ENCODE results near the gene STH. TPM values are rescaled to one million over a fixed set of nuclear protein-coding genes. Genes with fewer than 3 reads are reported as not detected.

STH gene
- total RNA-seq, 3 donors from 2014 or later, result not detected

GRCh38 chr17:45992904-45993303 is 6.1 kb upstream of the STH start:
- intact Hi-C loops (cut with DNase I, micrococcal nuclease), result loop anchor here in 1 of 2 donors (10.0 kb wide), 1 partner anchor 292 kb away; no protein-coding TSS in a partner anchor
- ATAC-seq (no peak), DNase-seq (no peak)
- no peak overlapping the region for H3K4me3 ChIP-seq
- no peaks in the 10 kb centered on the region for H3K4me1 ChIP-seq (ENCODE audit: low read depth)
- H3K9me3 ChIP-seq, result no peaks in the 10 kb centered on the region
- TF ChIP-seq CTCF (IDR thresholded peaks at IDR 0.05), result no peak
- H3K36me3 ChIP-seq (ENCODE audit: low read depth), result no peaks in the 10 kb centered on the region

GRCh38 chr17:45993962-45994627 is 5.0 kb upstream of the STH start:
- intact Hi-C loops (cut with DNase I, micrococcal nuclease), result loop anchor here in 1 of 2 donors (10.0 kb wide), 1 partner anchor 291 kb away; no protein-coding TSS in a partner anchor
- Histone ChIP-seq H3K4me1 (ENCODE audit: low read depth) (no peaks in the 10 kb centered on the region), H3K4me3 (no peak overlapping the region), H3K36me3 (ENCODE audit: low read depth) (no peaks in the 10 kb centered on the region), H3K9me3 (no peaks in the 10 kb centered on the region)
- no peak for ATAC-seq
- no peak for DNase-seq
- TF ChIP-seq CTCF (IDR thresholded peaks at IDR 0.05), result no peak

GRCh38 chr17:45994987-45995386 is 4.1 kb upstream of the STH start:
- Histone ChIP-seq H3K9me3 (no peaks in the 10 kb centered on the region), H3K4me3 (no peak overlapping the region), H3K36me3 (ENCODE audit: low read depth) (no peaks in the 10 kb centered on the region), H3K4me1 (ENCODE audit: low read depth) (no peaks in the 10 kb centered on the region)
- no peak for ATAC-seq
- no peak for TF ChIP-seq CTCF (IDR thresholded peaks at IDR 0.05)
- no peak for DNase-seq
- intact Hi-C loops (cut with DNase I, micrococcal nuclease), result loop anchor here in 1 of 2 donors (10.0 kb wide), 1 partner anchor 290 kb away; no protein-coding TSS in a partner anchor

- no peaks in the 10 kb centered on the region for H3K4me1 ChIP-seq (ENCODE audit: low read depth)
- ATAC-seq, result no peak
- H3K36me3 ChIP-seq (ENCODE audit: low read depth), result no peaks in the 10 kb centered on the region
- H3K9me3 ChIP-seq, result no peaks in the 10 kb centered on the region
- H3K4me3 ChIP-seq, result no peak overlapping the region
- no peak for DNase-seq
- TF ChIP-seq CTCF (IDR thresholded peaks at IDR 0.05), result no peak
- intact Hi-C loops (cut with DNase I, micrococcal nuclease), result loop anchor here in 1 of 2 donors (10.0 kb wide), 1 partner anchor 289 kb away; no protein-coding TSS in a partner anchor
Measured at GRCh38 chr17:45995627-45996270, 3.3 kb upstream of the STH start.

GRCh38 chr17:45996282-45996937 is 2.6 kb upstream of the STH start:
- Histone ChIP-seq H3K36me3 (ENCODE audit: low read depth) (no peaks in the 10 kb centered on the region), H3K4me3 (no peak overlapping the region), H3K9me3 (no peaks in the 10 kb centered on the region), H3K4me1 (ENCODE audit: low read depth) (no peaks in the 10 kb centered on the region)
- intact Hi-C loops (cut with DNase I, micrococcal nuclease), result loop anchor here in 1 of 2 donors (10.0 kb wide), 1 partner anchor 288 kb away; no protein-coding TSS in a partner anchor
- TF ChIP-seq CTCF (IDR thresholded peaks at IDR 0.05), result no peak
- DNase-seq, result no peak
- ATAC-seq, result no peak

All from mucosa of descending colon (tissue), 3 donors.